WTC11 (cell line): ENCODE data around the gene CSH2. TPM values are rescaled to one million over a fixed set of nuclear protein-coding genes. Genes with fewer than 3 reads are reported as not detected.

Experiments used
- ATAC-seq: fragments of 200-7000 bp; cut with Tn5 transposase; 2 replicates; pipeline ENCODE4 v1.10.0; 2021; ENCODE audit warnings: mild to moderate bottlenecking, moderate library complexity
- CTCF ChIA-PET: fragments of 300-600 bp; sonication (Branson Sonifier 250); formaldehyde crosslinking; loops from one replicate; lab custom pipeline; 2021; ENCODE audit warnings: antibody characterized with exemption; lab: Charles Lee
- POLR2A ChIA-PET: fragments of 350-600 bp; sonication (Branson Sonifier 250); formaldehyde crosslinking; loops from one replicate; lab custom pipeline; 2021; ENCODE audit warnings: antibody characterized with exemption; lab: Charles Lee
- DNase-seq: peaks from one replicate; pipeline ENCODE4 v3.0.0; 2021; ENCODE audit warnings: low spot score
- H3K27ac Mint-ChIP-seq: 2 replicates; pipeline ENCODE4 v1.8.0; 2021; ENCODE audit warnings: mixed read lengths
- H3K27me3 Mint-ChIP-seq: 2 replicates; pipeline ENCODE4 v1.8.0; 2021; ENCODE audit warnings: low read depth, mild to moderate bottlenecking, moderate library complexity, mixed read lengths
- H3K36me3 Mint-ChIP-seq: 2 replicates; pipeline ENCODE4 v1.8.0; 2021; ENCODE audit warnings: mixed read lengths
- H3K4me1 Mint-ChIP-seq: 2 replicates; pipeline ENCODE4 v1.8.0; 2022; ENCODE audit warnings: mixed read lengths
- H3K4me3 Mint-ChIP-seq: 2 replicates; pipeline ENCODE4 v1.8.0; 2021; ENCODE audit warnings: mild to moderate bottlenecking, moderate library complexity, mixed read lengths
- H3K9me3 Mint-ChIP-seq: 2 replicates; pipeline ENCODE4 v1.8.0; 2021; ENCODE audit warnings: mixed read lengths
- ATF1 ChIP-seq: sonication (generic); formaldehyde crosslinking; IDR thresholded peaks from 2 replicates; pipeline ENCODE4 v1.8.1; 2023; ENCODE audit warnings: mild to moderate bottlenecking, moderate library complexity, missing genetic modification reagents
- ESRRA ChIP-seq: sonication (generic); formaldehyde crosslinking; IDR thresholded peaks from 2 replicates; pipeline ENCODE4 v1.8.1; 2022; ENCODE audit warnings: mild to moderate bottlenecking, missing genetic modification reagents, borderline replicate concordance
- HMGA2 ChIP-seq: fragments of 250-450 bp; sonication (Bioruptor Pico); IDR thresholded peaks from 2 replicates; pipeline ENCODE4 v1.4.0; 2021; ENCODE audit warnings: mild to moderate bottlenecking, moderate library complexity
- NFYB ChIP-seq: sonication (generic); formaldehyde crosslinking; conservative IDR thresholded peaks from 2 replicates; pipeline ENCODE4 v1.8.0; 2022; ENCODE audit warnings: low read depth, missing genetic modification reagents
- NR3C1 ChIP-seq: sonication (generic); formaldehyde crosslinking; conservative IDR thresholded peaks from 2 replicates; pipeline ENCODE4 v1.8.1; 2023; ENCODE audit warnings: low read depth, mild to moderate bottlenecking, missing genetic modification reagents
- OVOL2 ChIP-seq: fragments of 250-450 bp; sonication (Bioruptor Pico); IDR thresholded peaks from 2 replicates; pipeline ENCODE4 v1.9.0; 2021; ENCODE audit warnings: mild to moderate bottlenecking, borderline replicate concordance
- RELA ChIP-seq: sonication (generic); formaldehyde crosslinking; IDR thresholded peaks from 2 replicates; pipeline ENCODE4 v1.8.1; 2022; ENCODE audit warnings: missing genetic modification reagents, mild to moderate bottlenecking, borderline replicate concordance
- TEAD4 ChIP-seq: sonication (generic); formaldehyde crosslinking; IDR thresholded peaks from 2 replicates; pipeline ENCODE4 v1.8.0; 2022; ENCODE audit warnings: mild to moderate bottlenecking, missing genetic modification reagents
- ZNF317 ChIP-seq: sonication (generic); formaldehyde crosslinking; IDR thresholded peaks from 2 replicates; pipeline ENCODE4 v1.8.1; 2023; ENCODE audit warnings: low read depth, mild to moderate bottlenecking, moderate library complexity, missing genetic modification reagents, borderline replicate concordance
- total RNA-seq: library from RNA; stranded (reverse); gene quantifications from 3 replicates; pipeline ENCODE4 v1.2.3, GENCODE V29; 2021
- TF ChIP-seq, protein P1 (sequence below): fragments of 200-600 bp; IDR thresholded peaks from 2 replicates; pipeline ENCODE4 v1.8.0; 2022; ENCODE audit warnings: antibody characterized with exemption
- TF ChIP-seq, protein P2 (sequence below): sonication (generic); formaldehyde crosslinking; conservative IDR thresholded peaks from 2 replicates; pipeline ENCODE4 v1.8.1; 2022; ENCODE audit warnings: mild to moderate bottlenecking, missing genetic modification reagents
- TF ChIP-seq, protein P3 (sequence below): fragments of 250-450 bp; sonication (Bioruptor Pico); IDR thresholded peaks from 2 replicates; pipeline ENCODE4 v1.9.0; 2021; ENCODE audit warnings: mild to moderate bottlenecking
- TF ChIP-seq, protein P4 (sequence below): fragments of 250-450 bp; sonication (Bioruptor Pico); conservative IDR thresholded peaks from 2 replicates; pipeline ENCODE4 v1.9.0; 2021; ENCODE audit warnings: mild to moderate bottlenecking
- TF ChIP-seq, protein P5 (sequence below): sonication (generic); formaldehyde crosslinking; IDR thresholded peaks from 2 replicates; pipeline ENCODE4 v1.8.0; 2022; ENCODE audit warnings: mild to moderate bottlenecking, missing genetic modification reagents
- TF ChIP-seq, protein P6 (sequence below): sonication (generic); formaldehyde crosslinking; IDR thresholded peaks from 2 replicates; pipeline ENCODE4 v1.8.1; 2022; ENCODE audit warnings: missing genetic modification reagents, borderline replicate concordance
- TF ChIP-seq, protein P7 (sequence below): fragments of 250-450 bp; sonication (Bioruptor Pico); IDR thresholded peaks from 2 replicates; pipeline ENCODE4 v1.8.0; 2021; ENCODE audit warnings: mild to moderate bottlenecking

CSH2 gene
- total RNA-seq, 1 experiment from 2014 or later, result not detected

DNA sequence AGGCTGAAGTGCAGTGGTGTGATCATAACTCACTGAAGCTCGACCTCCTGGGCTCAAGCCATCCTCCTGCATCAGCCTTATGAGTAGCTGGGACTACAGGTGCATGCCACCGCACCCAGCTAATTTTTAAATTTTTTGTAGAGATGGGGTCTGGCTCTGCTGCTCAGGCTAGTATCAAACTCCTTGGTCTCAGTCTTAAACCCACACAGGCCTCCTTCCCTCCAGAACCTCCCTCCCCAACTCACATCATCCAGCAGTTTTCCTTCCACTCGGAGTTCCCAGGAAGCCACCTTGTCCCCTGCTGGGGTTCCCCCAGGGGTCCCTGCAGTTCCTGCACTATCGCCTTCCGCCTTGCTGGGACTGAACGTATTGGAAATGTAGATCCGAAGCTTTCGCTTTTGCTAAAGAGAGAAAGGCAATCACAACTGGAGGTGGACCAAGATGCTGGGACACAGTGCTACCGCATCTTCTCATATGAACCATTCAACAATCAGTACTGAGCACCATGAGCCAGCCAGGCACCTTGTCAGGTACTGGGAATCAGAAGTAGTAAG is 38.2 kb downstream of the CSH2 start:
- DNase-seq (no peak), ATAC-seq (no peak)
- Mint-ChIP-seq H3K27ac (peak overlapping the region; percentile 79), H3K36me3 (peaks cover 54% of the 10 kb centered on the region), H3K9me3 (no peaks in the 10 kb centered on the region), H3K4me1 (peaks cover 25% of the 10 kb centered on the region), H3K4me3 (no peak overlapping the region), H3K27me3 (no peaks in the 10 kb centered on the region)
- no peak for TF ChIP-seq TEAD4
- TF ChIP-seq, protein P1, sequence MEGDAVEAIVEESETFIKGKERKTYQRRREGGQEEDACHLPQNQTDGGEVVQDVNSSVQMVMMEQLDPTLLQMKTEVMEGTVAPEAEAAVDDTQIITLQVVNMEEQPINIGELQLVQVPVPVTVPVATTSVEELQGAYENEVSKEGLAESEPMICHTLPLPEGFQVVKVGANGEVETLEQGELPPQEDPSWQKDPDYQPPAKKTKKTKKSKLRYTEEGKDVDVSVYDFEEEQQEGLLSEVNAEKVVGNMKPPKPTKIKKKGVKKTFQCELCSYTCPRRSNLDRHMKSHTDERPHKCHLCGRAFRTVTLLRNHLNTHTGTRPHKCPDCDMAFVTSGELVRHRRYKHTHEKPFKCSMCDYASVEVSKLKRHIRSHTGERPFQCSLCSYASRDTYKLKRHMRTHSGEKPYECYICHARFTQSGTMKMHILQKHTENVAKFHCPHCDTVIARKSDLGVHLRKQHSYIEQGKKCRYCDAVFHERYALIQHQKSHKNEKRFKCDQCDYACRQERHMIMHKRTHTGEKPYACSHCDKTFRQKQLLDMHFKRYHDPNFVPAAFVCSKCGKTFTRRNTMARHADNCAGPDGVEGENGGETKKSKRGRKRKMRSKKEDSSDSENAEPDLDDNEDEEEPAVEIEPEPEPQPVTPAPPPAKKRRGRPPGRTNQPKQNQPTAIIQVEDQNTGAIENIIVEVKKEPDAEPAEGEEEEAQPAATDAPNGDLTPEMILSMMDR, result 0 out of 2 replicates have a peak, but pooled peaks have one; percentile 9
- POLR2A ChIA-PET, result no interaction called here
- CTCF ChIA-PET, result interaction anchor here (1.1 kb wide), 1 partner anchor 13 kb away, joined by 4 read pairs; no protein-coding TSS in a partner anchor

DNA sequence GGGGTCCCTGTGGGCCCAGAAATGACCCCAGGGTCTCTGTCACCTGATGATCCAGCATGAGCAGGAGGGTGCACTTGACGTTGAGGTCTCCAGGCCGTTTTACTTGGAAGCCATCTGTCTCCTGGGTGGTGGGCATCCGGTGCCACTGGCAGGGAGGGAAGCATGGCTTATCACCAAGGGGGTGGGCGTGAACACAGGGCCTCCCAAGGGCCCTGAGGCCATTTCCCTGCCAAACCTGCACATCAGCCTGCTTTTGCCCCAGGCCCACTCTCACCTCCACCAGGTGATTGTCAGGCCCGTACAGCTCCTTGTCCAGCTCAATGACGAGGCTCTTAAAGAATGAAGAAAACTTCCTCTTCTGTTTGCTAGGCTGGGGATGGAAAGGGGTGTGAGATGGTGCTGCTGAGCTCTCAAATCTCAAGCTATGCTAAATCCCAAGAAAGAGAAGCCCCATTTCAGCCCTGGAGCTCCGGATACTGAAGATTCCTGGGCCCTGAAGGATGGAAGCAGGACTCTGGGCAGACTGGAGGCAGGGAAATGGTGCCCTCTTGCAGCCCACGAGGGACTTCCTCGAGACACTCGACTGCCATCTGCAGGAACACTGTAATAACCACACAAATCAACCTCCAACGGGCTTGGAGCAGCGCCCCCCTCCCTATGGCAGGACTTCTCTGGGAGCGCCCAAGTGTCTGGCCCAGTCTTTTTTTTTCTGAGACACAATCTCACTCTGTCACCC is 38.9 kb downstream of the CSH2 start:
- H3K27ac Mint-ChIP-seq, result peak overlapping the region; percentile 79
- DNase-seq, result peak; percentile 70
- CTCF ChIA-PET, result interaction anchor here (0.7 to 1.5 kb wide), 4 partner anchors 8 to 16 kb away, joined by 4 to 6 read pairs (median 4); partner anchors contain the start of gene SMARCD2
- peaks cover 23% of the 10 kb centered on the region for H3K4me1 Mint-ChIP-seq
- peaks cover 61% of the 10 kb centered on the region for H3K36me3 Mint-ChIP-seq
- TF ChIP-seq, protein P2, sequence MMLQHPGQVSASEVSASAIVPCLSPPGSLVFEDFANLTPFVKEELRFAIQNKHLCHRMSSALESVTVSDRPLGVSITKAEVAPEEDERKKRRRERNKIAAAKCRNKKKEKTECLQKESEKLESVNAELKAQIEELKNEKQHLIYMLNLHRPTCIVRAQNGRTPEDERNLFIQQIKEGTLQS (CRISPR knock-in tag), result no peak
- TF ChIP-seq, protein P1, result peak; percentile 18; the same call in 1 of the 2 replicates
- TF ChIP-seq, protein P3, sequence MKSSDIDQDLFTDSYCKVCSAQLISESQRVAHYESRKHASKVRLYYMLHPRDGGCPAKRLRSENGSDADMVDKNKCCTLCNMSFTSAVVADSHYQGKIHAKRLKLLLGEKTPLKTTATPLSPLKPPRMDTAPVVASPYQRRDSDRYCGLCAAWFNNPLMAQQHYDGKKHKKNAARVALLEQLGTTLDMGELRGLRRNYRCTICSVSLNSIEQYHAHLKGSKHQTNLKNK (CRISPR knock-in tag), result no peak
- TF ChIP-seq NR3C1, result no peak
- TF ChIP-seq ATF1 (CRISPR knock-in tag), result no peak
- no peak for TF ChIP-seq HMGA2 (CRISPR knock-in tag)
- TF ChIP-seq RELA, result no peak
- TF ChIP-seq, protein P4, sequence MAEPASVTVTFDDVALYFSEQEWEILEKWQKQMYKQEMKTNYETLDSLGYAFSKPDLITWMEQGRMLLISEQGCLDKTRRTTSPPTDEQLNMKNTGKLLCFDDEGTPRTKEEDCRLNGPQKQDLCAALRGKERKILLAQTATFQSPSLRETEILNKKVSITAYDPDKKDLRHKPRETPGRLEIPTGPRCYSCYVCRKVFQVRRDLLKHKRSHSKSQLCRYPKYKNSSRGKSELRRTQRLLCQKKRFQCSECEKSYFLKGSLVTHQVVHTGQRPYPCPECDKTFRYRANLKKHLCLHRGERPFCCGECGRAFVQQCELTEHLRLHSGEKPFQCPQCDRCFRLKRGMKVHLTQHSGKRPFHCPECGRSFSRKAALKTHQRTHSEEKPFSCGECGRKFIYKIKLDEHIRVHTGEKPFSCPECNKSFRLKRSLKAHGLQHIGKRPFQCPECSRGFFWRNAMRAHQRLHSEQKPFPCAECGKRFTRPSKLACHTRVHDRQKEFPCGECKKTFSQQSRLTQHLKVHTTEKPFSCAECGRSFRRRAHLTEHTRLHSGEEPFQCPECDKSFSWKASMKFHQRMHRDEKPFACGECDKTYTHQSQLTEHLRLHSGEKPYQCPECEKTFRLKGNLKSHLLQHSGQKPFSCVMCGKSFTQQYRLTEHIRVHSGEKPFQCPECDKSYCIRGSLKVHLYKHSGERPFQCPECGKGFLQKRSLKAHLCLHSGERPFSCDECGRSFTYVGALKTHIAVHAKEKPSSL (CRISPR knock-in tag), result no peak
- no peak overlapping the region for H3K4me3 Mint-ChIP-seq
- H3K9me3 Mint-ChIP-seq, result no peaks in the 10 kb centered on the region
- POLR2A ChIA-PET, result no interaction called here
- ATAC-seq, result peak; percentile 74
- no peaks in the 10 kb centered on the region for H3K27me3 Mint-ChIP-seq

DNA sequence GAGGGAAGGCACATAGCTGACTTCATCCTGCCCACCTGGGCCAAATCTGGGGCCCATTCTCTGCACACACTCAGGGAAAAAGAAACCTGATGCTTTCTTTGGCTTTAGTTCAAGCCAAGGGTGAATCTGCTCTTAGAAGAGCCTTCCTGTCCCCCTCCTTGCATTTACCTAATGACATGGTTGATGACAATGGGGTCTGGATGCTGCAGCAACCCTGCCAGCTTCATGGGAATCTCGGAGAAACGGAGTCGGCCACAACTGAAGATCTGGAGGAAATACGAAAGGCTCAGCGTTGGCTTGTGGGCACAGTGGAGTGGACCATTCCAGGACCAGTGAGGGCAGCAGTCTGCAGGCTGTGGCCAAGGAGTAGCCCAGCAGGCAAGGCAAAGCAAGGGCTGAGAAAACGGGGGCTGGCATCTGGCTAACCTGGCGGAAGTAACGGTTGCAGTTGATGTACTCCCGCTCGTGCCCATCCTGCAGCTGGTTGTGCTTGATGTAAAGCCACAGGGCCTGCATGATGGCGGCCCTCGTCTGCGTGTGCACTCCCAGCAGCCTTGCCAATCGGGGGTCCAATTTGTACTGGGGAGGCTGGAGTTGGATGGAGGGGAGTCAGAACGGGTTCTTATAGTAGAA is 39.6 kb downstream of the CSH2 start:
- Mint-ChIP-seq H3K9me3 (no peaks in the 10 kb centered on the region), H3K36me3 (peaks cover 67% of the 10 kb centered on the region), H3K27me3 (no peaks in the 10 kb centered on the region), H3K4me3 (no peak overlapping the region), H3K4me1 (peaks cover 16% of the 10 kb centered on the region), H3K27ac (peak overlapping the region; percentile 70)
- ATAC-seq (no peak), DNase-seq (no peak)
- ChIA-PET CTCF (interaction anchor here (0.7 to 1.5 kb wide), 4 partner anchors 9 to 15 kb away, joined by 4 to 6 read pairs (median 4); partner anchors contain the start of gene SMARCD2), POLR2A (no interaction called here)
- TF ChIP-seq, protein P5, sequence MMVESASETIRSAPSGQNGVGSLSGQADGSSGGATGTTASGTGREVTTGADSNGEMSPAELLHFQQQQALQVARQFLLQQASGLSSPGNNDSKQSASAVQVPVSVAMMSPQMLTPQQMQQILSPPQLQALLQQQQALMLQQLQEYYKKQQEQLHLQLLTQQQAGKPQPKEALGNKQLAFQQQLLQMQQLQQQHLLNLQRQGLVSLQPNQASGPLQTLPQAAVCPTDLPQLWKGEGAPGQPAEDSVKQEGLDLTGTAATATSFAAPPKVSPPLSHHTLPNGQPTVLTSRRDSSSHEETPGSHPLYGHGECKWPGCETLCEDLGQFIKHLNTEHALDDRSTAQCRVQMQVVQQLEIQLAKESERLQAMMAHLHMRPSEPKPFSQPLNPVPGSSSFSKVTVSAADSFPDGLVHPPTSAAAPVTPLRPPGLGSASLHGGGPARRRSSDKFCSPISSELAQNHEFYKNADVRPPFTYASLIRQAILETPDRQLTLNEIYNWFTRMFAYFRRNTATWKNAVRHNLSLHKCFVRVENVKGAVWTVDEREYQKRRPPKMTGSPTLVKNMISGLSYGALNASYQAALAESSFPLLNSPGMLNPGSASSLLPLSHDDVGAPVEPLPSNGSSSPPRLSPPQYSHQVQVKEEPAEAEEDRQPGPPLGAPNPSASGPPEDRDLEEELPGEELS, result no peak
- TF ChIP-seq ZNF317 (CRISPR knock-in tag), result no peak
- no peak for TF ChIP-seq ESRRA (CRISPR knock-in tag)
- TF ChIP-seq, protein P6, sequence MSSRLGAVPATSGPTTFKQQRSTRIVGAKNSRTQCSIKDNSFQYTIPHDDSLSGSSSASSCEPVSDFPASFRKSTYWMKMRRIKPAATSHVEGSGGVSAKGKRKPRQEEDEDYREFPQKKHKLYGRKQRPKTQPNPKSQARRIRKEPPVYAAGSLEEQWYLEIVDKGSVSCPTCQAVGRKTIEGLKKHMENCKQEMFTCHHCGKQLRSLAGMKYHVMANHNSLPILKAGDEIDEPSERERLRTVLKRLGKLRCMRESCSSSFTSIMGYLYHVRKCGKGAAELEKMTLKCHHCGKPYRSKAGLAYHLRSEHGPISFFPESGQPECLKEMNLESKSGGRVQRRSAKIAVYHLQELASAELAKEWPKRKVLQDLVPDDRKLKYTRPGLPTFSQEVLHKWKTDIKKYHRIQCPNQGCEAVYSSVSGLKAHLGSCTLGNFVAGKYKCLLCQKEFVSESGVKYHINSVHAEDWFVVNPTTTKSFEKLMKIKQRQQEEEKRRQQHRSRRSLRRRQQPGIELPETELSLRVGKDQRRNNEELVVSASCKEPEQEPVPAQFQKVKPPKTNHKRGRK (CRISPR knock-in tag), result no peak
- no peak for TF ChIP-seq OVOL2 (CRISPR knock-in tag)
- TF ChIP-seq, protein P7, sequence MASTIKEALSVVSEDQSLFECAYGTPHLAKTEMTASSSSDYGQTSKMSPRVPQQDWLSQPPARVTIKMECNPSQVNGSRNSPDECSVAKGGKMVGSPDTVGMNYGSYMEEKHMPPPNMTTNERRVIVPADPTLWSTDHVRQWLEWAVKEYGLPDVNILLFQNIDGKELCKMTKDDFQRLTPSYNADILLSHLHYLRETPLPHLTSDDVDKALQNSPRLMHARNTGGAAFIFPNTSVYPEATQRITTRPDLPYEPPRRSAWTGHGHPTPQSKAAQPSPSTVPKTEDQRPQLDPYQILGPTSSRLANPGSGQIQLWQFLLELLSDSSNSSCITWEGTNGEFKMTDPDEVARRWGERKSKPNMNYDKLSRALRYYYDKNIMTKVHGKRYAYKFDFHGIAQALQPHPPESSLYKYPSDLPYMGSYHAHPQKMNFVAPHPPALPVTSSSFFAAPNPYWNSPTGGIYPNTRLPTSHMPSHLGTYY, result no peak
- no peak for TF ChIP-seq NFYB (CRISPR knock-in tag)
